GM18517 (cell line): ENCODE measurements around the gene UBAP2.
"Not testable (repeated sequence)": the region's sequence is repeated elsewhere in the genome, so short reads cannot be mapped to it uniquely, and the experiment has no call there.

Experiments
- ATAC-seq: cut with Tn5 transposase; IDR thresholded peaks from one replicate; pipeline ENCODE4 v1.9.1; 2021; ENCODE audit warnings: mild to moderate bottlenecking, moderate library complexity; ENCODE audit not compliant: unreplicated experiment

UBAP2 gene

GRCh38 chr9:34047864-34048726 lies 592 bp downstream of the UBAP2 start:
- peak; percentile 26 for ATAC-seq

GRCh38 chr9:34046784-34047379 lies 1.8 kb downstream of the UBAP2 start:
- no peak for ATAC-seq

GRCh38 chr9:34045903-34046302 lies 2.8 kb downstream of the UBAP2 start:
- no peak for ATAC-seq

- not testable (repeated sequence) for ATAC-seq
Measured at GRCh38 chr9:34042074-34042473, 6.6 kb downstream of the UBAP2 start.

- ATAC-seq, result not testable (repeated sequence)
Measured at GRCh38 chr9:34038851-34039250, 9.8 kb downstream of the UBAP2 start.

- ATAC-seq, result no peak
Measured at GRCh38 chr9:34037626-34038025, 11.1 kb downstream of the UBAP2 start.

- no peak for ATAC-seq
Measured at GRCh38 chr9:34036625-34037024, 12.1 kb downstream of the UBAP2 start.

GRCh38 chr9:34035656-34036055 lies 13.0 kb downstream of the UBAP2 start:
- ATAC-seq, result no peak

- no peak for ATAC-seq
Measured at GRCh38 chr9:34034698-34035065, 14.0 kb downstream of the UBAP2 start.

- ATAC-seq, result no peak
Measured at GRCh38 chr9:34032631-34033030, 16.1 kb downstream of the UBAP2 start.

GRCh38 chr9:34027845-34028574 lies 20.7 kb downstream of the UBAP2 start:
- no peak for ATAC-seq

GRCh38 chr9:34025811-34026210 lies 22.9 kb downstream of the UBAP2 start:
- no peak for ATAC-seq

- ATAC-seq, result no peak
Measured at GRCh38 chr9:34025062-34025461, 23.6 kb downstream of the UBAP2 start.

- ATAC-seq, result not testable (repeated sequence)
Measured at GRCh38 chr9:34024476-34024875, 24.2 kb downstream of the UBAP2 start.

GRCh38 chr9:34016149-34016548 lies 32.5 kb downstream of the UBAP2 start:
- no peak for ATAC-seq

- ATAC-seq, result no peak
Measured at GRCh38 chr9:34010979-34011378, 37.7 kb downstream of the UBAP2 start.

- ATAC-seq, result no peak
Measured at GRCh38 chr9:34001951-34002350, 46.7 kb downstream of the UBAP2 start.

- ATAC-seq, result no peak
Measured at GRCh38 chr9:34001298-34001697, 47.4 kb downstream of the UBAP2 start.

GRCh38 chr9:33995449-33995848 lies 53.2 kb downstream of the UBAP2 start:
- ATAC-seq, result no peak

- ATAC-seq, result no peak
Measured at GRCh38 chr9:33993104-33993503, 55.6 kb downstream of the UBAP2 start.

- ATAC-seq, result no peak
Measured at GRCh38 chr9:33992632-33993031, 56.1 kb downstream of the UBAP2 start.
